Myocyte (in vitro differentiated cells): ENCODE measurements around the gene TTC39A. TPM values are rescaled to one million over a fixed set of nuclear protein-coding genes. Genes with fewer than 3 reads are reported as not detected.
"Not testable (repeated sequence)": the region's sequence is repeated elsewhere in the genome, so short reads cannot be mapped to it uniquely, and the experiment has no call there.

Experiments used
- DNase-seq: peaks from one replicate; pipeline ENCODE4 v3.0.0-alpha.2; 2012; ENCODE audit warnings: low read depth
- total RNA-seq: library from RNA; depleted of rRNA; stranded (reverse); fragments of >200 nt; gene quantifications from 2 replicates; pipeline ENCODE4 v1.2.3, GENCODE V29; 2014

Gene TTC39A
- total RNA-seq, 1 donor from 2014 or later, result 1.4 TPM

DNA sequence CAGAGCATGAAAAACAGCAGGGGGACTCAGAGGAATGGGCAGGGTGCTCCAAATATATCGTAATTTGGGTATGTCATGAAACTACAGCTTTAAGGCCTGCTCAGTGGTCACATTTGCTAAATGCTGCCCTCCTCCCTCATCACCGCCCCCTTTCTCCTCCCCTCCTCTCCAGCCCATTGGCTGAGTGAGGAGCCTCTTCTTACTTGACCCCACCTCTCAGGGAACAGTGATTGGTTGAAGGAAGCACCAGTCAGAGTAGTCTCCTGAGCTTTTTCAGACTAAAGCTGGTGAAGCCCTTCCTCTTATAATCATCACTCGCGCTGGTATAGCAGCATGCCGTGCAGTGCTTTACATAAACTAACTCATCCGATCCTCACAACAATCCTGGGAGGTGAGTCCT lies 10.0 kb upstream of the TTC39A start:
- DNase-seq, result no peak

DNA sequence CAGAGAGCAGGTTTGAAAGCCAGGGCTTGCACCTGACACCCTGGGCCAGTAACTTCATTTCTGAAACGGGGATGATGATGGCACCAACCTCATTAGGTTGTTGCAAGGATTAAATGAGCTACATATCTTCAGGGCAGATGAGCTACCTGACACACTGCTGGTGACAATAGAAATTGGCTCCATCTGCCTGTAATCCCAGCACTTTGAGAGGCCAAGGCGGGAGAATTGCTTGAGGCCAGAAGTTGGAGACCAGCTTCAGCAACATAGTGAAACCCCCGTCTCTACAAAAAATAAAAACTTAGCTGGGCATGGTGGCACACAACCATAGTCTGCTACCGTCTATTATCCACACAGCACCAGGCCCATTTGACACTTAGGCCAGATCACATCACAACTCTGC lies 6.3 kb upstream of the TTC39A start:
- DNase-seq, result no peak

DNA sequence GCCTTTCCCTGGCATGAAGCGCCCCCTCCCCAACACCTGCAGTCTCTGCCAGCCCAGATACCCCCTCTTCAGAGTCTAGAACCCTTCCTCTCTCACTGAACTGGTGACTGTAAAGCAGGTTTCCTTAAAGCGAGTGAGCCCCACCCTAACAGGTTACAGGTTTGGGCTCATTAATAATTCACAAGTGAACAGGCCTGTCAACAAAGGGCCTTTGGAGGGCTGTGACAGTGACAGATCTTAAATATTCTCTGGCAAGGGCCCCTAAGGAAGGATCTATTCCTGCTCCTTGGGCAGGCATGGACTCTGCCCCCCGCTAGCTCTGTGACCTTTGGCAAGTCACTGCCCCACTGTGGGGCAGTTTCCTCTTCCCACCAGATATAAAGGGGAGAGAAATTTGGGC lies 5.6 kb upstream of the TTC39A start:
- DNase-seq, result no peak

DNA sequence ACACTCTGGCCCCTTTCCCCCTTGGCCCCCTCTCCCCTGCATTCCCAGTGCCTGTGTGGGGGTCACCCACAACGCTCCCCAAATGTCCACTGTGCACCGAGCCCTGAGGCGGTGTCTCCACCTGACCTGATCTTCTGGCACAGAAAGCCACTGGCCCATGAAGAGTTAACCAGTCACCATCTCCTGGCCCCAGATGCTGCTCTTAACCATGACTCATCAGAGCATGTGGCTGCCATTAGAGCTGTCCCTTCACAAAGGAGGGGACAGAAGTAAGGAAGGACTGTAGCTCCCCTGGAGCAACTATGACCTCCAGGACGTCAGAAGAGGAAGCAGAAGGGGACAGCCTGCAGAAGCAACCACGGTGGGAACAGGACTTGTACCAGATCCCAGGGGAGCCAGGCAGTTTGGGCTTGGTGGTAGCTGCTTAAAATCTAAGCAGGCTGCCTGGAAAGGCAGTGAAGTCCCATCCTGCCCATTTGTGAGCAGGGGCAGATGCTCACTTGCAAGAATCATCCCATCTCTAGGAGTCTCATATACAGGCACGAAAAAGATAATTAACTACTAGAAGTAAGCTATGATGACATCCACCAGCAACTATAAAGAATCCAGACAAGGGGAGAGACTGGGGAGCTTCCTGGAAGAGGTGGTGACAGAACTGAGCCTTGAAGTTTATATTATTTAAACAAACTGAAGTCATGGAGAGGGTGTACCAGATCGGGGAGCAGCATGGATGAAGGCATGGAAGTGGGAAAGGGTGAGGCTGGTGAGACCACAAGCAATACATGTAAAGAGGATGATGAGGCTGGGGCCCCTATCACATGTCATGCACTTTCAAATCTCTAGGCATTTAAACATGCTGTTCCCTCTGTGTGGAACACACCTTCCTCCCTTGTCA lies 1.1 kb upstream of the TTC39A start:
- peak; percentile 79 for DNase-seq

DNA sequence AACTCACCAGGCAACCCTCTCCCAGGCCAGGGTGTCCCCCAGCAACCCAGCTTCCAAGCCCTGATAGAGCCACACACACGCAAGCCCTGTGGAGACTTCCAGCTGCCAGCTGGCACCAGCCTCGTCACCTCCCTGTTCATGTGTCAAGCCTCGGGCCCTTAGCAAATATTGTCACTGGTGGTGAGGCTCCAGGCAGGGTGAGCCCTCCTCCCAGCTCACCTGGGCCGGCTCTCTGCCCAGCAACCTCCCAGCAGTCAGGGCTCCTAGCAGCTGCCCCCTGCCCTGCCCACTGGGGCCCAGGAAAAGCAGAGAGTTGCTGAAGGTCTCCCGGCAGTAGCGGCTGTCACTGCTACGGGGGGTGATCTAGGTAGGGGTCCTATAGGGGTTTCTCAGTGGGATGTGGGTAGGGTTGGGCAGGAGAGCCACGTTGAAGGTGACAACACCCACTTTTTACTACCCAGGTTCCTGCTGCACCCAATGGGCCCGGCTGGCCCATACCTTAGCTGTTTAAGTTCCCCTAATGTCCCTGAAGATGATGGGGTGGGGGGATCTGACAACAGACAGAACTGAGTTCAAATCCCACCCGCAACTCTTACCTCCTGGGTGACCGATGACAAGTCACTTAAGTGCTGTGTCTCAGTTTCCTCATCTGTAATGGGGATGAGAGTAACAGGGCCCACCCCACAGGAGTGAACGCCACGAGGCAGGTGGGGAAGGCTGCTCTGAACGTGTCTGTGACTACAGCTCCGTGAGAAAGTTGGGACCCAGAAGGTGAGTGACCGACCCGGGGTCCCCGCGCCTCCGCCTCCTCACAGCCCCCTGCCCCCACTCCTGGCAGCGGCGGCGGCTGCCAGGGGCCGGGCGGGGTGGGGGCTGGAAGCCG lies 678 bp downstream of the TTC39A start:
- peak; percentile 52 for DNase-seq

DNA sequence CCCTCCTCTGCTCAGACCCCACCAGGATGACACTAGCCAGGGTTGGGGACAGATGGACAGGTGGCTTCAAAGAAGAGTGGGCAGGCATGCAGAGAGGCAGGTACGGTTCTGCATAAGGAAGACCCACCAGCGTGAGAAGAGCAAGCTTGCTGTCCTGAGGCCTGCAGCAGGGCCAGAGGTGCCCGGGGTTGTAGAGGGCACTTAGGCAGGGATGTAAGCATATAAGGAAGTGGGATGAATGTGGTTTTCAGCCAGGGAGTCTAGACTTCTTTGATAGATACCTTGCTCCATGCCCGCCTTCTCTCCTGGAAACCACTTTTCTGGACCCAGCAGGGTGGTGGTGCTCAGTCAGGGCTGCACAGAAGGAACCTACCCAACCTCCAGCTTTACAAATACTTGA lies 1.4 kb downstream of the TTC39A start:
- DNase-seq, result no peak

DNA sequence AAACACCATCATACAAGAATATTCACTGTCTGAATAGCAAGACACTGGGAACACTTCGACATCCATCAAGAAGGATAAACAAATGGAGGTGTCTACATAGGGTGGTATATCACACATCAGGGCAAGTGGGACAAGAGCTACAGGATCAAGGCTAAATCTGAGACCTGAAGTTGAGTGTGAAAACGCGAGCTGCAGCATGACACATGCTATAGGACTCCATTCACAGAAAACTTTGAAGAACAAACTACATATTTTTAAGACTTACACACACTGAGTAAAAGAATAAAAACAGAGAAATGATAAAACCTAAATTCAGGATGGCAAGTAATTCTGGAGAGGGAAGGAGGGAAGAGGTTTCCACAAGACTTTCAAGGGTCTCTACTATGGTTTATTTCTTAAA lies 2.1 kb downstream of the TTC39A start:
- DNase-seq, result no peak

DNA sequence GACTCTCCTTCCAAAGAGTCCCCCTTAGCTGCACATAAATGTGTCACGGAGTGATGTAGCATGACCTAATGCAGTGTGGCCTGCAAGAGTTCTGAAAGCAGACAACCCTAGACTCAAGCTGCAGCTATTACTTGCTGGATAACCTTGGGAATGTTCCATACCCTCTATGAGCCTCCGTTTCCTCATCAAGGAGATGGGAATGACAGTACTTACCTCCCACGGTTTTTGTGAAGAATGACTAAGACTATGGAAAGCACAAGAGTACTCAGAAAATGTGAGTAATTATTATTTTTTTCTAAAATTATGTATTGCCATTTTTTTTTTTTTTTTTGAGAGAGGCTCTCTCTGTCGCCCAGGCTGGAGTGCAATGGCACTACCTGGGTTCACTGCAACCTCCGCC lies 3.0 kb downstream of the TTC39A start:
- no peak for DNase-seq

DNA sequence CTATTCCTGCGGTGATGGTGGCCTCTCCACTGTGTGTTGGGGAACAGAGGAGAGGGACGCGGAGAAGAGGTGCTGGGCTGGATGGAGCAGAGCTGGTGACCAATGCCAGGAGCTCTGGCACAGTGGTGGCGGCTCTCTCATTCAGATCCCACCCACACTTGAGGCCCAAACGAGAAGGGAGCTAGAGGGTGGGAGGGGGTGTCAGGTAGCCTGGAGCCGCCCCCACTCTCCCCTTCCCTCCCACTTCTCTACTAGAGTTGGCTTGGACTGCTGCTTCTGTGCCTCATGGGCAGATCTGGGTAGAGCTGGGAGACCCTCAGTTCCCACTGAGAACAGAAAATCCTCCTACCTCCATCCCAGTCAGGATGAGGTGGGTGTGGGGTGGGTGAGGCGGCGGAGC lies 3.5 kb downstream of the TTC39A start:
- no peak for DNase-seq

DNA sequence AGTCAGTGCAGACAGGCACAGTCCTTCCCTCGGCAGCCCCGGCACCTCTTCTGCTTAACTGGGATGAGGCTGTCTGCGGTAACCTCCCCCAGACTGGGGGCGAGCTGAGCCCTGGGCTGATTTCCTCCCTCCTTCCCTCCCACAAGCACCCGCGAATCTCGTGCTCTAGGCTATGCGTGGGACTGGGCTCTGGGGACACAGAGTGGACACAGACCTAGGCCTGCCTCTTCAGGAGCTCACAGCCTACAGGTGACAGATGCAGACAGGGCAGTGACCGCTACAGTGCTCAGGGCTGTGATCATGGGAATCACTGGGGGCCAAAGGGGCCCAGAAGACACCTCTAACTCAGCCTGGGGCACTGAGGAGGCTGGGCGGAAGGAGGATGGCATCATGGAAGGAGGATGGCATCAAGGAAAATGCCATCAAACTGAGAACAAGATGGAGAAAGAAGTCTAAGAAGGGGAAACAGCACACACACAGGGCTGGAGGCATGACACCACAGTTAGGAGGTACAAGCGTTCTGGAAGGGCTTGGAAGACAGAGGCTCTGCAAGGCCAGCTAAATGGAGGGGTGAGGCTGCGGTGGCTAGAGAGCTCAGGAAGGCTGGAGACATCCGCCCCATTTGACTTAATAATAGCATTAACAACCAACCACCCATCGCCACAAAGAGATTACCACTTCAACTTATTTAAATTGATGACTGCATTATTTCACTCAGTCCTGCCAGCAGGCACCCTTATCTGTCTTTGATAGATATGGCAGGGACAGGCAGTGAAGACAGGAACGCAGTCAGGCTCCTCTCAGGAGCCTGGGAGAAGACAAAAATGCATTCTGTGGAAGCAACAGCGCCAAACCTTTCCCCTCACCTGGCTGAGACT lies 4.2 kb downstream of the TTC39A start:
- no peak for DNase-seq

DNA sequence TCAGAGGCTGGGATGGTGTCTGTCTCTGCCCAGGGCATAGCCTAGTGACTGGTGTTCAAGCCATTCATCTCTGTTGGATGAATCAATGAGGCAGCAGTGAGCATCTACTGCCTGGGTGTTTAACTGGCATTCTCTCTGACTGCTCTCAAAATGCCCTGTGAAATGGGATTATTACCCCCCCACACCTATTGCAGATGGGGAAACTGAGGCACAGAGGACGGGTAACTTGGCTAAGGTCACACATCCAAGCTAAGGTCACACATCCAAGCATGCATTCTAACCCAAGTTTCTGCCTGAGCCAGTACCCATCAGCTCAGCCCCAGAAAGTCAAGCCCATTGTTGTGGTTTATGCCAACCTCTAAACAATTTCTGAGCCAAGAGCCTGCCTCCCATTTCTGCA lies 5.0 kb downstream of the TTC39A start:
- no peak for DNase-seq

DNA sequence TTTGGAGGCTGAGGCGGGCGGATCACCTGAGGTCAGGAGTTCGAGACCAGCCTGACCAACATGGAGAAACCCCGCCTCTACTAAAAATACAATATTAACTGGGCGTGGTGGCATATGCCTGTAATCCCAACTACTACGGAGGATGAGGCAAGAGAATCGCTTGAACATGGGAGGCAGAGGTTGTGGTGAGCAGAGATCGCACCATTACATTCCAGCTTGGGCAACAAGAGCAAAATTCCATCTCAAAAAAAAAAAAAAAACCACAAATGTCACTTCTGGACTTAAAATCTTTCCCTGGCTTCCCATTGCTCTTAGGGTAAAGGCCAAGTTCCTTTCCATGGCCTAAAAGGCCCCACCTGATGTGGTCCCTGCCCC lies 5.4 kb downstream of the TTC39A start:
- DNase-seq, result not testable (repeated sequence)

DNA sequence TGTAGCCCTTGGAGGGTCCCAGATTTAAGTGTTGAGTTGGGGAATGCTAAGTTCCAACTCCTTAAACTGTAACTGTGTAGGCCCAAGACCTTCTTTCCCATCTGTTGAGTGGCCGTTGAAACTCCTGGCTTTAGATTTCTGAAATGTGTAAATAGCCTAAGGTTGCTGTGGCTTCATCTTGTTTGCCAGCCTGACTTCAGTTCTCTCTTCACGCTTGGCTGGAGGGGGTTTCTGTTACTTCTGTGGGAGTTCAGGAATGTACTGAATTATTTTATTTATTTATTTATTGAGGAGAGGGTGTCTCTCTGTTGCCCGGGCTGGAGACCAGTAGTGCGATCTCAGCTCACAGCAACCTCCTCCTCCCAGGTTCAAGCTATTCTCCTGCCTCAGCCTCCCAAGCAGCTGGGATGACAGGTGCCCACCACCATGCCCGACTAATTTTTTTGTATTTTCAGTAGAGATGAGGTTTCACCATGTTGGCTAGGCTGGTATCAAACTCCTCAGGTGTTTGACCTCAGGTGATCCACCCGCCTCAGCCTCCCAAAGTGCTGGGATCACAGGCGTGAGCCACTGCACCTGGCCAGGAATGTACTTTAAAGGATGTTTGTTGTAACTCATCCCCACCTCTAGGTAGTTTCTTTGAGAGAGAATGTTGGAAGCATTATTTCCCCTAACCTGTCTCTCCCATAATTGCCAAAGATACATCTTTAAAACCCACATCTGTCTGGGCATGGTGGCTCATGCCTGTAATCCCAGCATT lies 5.9 kb downstream of the TTC39A start:
- DNase-seq, result no peak

DNA sequence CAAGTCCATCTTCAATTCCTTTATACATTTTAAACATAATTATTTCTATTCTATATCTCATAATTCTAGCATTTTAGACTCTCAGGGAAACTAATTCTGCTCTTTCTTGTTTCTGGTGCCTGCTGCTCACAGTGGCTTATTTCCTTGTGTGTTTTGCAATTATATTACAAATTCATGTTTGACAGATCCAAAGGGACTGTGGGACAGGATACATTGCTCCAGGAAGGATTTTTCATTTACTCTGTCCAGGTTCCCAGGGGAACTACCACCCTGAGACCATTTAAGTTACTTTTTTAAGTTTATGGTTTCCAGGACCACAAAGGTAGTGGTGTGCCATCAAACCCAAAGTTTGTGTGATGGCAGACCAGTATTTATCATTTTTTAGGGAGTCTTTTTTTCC lies 6.6 kb downstream of the TTC39A start:
- DNase-seq, result no peak

DNA sequence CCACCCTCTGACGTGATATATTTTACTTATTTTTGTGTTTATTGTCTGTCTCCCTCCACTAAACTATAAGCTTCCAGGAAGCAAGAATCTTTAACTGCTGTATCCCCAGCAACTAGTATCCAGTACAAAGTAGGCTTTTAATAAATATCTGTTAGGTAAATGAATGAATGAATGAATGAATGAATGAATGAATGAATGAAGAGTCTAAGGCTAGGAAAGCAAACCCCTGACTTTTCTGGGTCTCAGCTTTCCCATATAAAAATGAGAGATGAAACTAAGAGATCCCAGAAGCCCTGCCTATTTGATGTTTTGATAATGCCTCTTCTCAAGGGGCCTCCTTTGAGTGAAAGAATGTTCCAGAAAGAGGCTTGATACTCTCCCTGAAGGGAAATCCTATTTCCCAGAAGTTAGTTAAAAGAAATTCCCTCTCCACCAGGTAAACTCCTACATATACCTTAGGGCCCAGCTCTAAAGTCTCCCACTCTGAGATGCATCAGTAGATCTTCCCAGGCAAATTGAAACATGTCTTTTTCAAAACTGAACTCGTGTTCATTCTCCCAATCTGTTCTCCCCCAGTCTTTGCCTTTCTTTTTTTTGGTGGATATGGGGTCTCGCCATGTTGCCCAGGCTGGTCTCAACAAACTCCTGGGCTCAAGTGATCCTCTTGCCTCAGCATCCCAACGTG lies 7.8 kb downstream of the TTC39A start:
- DNase-seq, result no peak

DNA sequence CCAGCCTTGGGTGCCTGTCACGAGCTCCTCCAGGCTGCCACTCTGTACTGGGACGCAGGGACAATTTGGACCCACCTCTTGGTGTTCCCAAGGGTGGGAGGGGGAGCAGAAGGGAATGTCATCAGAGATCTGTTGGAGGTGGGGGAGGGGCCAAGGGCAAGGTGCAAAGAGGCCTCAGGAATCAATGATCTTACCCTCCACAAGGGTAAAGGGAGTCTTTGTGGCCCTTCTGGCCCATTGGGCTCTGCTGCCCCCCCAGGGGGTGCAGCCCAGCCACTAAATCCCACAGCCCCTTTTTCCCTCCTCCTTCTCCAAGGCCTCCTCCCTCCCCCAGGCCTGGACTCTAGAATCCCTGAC lies 8.5 kb downstream of the TTC39A start:
- no peak for DNase-seq

DNA sequence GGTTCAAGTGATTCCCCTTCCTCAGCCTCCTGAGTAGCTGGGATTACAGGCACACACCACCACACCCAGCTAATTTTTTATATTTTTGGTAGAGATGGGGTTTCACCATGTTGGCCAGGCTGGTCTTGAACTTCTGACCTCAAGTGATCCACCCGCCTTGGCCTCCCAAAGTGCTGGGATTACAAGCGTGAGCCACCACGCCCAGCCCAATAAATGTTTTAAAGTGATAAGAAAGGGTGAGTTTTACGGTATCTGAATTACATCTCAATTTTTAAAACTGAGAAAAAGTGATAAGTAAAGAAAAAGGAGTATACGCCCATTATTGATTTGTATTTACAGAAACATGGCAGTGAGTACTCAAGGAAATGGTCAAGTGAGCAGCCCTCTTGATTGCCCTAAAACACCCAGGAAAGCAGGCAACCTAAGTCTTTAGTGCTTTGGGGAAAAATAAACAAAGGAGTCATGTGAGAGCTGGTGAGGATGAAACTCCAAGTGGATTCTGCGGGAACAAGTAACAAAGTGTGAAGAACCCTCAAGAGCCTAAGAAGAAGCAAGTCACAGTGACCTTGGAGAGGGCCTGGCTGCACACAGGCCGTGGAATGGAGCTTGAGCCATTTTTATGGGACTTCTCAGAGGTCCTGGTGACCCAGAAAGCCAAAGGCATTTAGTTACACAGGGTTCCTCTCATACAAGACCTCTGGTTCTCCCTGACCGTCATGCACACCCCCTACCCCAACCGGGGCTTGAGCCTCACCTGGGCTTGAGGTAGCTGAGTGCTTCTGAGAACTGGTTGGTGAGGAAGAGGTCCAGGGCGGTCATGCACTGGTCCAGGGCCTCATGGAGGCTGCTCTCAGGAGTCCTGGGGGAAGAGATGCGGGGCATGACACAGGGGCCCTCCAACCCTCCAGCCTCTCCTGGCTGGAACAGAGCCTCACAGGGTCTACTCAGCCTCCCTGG lies 9.1 kb downstream of the TTC39A start:
- DNase-seq, result no peak

DNA sequence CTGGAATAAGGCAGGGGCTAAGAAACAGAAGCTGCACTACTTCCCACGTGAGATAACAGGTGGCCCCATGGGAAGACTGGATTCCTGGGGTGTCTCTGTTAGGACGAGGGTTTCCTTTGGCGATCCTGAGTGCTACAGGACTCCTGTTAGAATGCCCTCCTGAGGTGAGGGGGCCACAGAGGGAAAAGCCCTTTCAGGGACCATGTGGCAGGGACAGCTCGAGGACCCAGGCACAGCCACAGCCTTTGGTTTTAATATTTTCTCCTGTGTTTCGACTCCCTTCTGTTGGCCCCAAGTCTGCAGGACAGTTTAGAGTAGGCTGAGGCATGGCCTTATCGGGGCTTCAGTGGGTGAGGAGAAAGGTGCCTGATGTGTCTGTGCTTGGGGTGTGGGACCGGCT lies 12.6 kb downstream of the TTC39A start:
- DNase-seq, result no peak

DNA sequence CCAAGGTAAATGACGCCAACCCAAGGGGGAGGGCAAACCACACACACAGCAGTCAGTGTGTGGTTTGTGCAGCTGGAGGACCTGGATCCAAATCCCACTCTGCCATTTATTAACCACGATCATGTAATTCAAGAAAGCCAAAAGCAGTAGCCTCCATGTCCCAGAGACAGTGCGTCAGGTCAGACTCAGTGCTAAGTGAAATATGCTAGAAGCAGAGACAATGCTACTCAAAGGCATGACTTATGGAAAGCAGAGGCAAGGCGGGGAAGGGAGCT lies 13.6 kb downstream of the TTC39A start:
- peak; percentile 48 for DNase-seq
